Right lobe of liver (tissue), 6 donors: Measurements from ENCODE around the gene TBC1D5. TPM values are rescaled to one million over a fixed set of nuclear protein-coding genes. Genes with fewer than 3 reads are reported as not detected.

Experiments
- ATAC-seq, 4 donors: fragments of 200-7000 bp; cut with Tn5 transposase; one replicate each; pipeline ENCODE4 v1.9.1; 2020; ENCODE audit warnings: mild to moderate bottlenecking in 4 of 4, moderate library complexity in 4 of 4
- DNase-seq, 3 donors: peaks; one replicate each; pipeline ENCODE4 v3.0.0-alpha.2; 2020
- H3K27ac ChIP-seq, 3 donors: fragments of 200-600 bp; one replicate each; pipeline ENCODE4 v1.8.0; 2022
- H3K27me3 ChIP-seq, 2 donors: fragments of 200-600 bp; one replicate each; pipeline ENCODE4 v1.8.0; 2022
- H3K36me3 ChIP-seq, 4 donors: fragments of 200-600 bp; sonication (generic) in 1 of 4; one replicate each; pipeline versions ENCODE4 v1.5.1 to v1.8.0; 2017 to 2022; ENCODE audit warnings: control low read depth in 1 of 4
- H3K4me1 ChIP-seq, 4 donors: fragments of 200-600 bp; sonication (generic) in 1 of 4; one replicate each; pipeline versions ENCODE4 v1.5.1 to v1.8.0; 2017 to 2022; ENCODE audit warnings: control low read depth in 1 of 4
- H3K4me3 ChIP-seq, 3 donors: fragments of 200-600 bp; one replicate each; pipeline ENCODE4 v1.8.0; 2022
- H3K9me3 ChIP-seq, 4 donors: fragments of 200-600 bp; sonication (generic) in 1 of 4; one replicate each; pipeline versions ENCODE4 v1.5.1 to v1.8.0; 2017 to 2022; ENCODE audit warnings: control low read depth in 1 of 4
- CTCF ChIP-seq, 4 donors: fragments of 200-600 bp in 3 of 4; fragments of 450-650 bp in 1 of 4; IDR thresholded peaks; one replicate each; pipeline versions ENCODE4 v1.5.1 to v1.8.0; 2016 to 2022; ENCODE audit warnings: antibody characterized with exemption in 4 of 4, mild to moderate bottlenecking in 2 of 4
- POLR2A ChIP-seq: fragments of 450-650 bp; IDR thresholded peaks from one replicate; pipeline ENCODE4 v1.6.1; 2017; ENCODE audit warnings: antibody characterized with exemption, mild to moderate bottlenecking
- WGBS: methylation state at CpG from one replicate; pipeline ENCODE4 v1.1.6; 2018; ENCODE audit warnings: low coverage, low lambda C conversion rate; ENCODE audit not compliant: insufficient coverage; ENCODE audit errors: missing lambda C conversion rate; 5-methylcytosine and 5-hydroxymethylcytosine counted together
- intact Hi-C, 2 donors: fragments of 100-400 bp; cut with DNase I; formaldehyde crosslinking; loops; one replicate each; pipeline versions ENCODE4 v1.11.2 to v1.14.1; 2022
- total RNA-seq, 6 experiments: library from RNA; depleted of rRNA in 2 of 6; stranded (reverse); fragments of >200 nt in 2 of 6; fragmentation: NEBNext Ultra II Directional in 3 of 6; extraction: Animal tissue kit (Norgen Biotek cat#: 25700) in 3 of 6; gene quantifications; one replicate each; pipeline versions ENCODE4 v1.1.0 to v1.2.4, GENCODE V29; 2016 to 2023
- donor health status: DM: no; HTN: yes; CAD: no.
- donor health status: DM: no; HTN: no; CAD: no.
- donor health status: DM: no; HTN: no; CAD: no.
- donor health status: DM: no; HTN: yes; CAD: no.
- donor health status: DM: no; HTN: yes; CAD: no.

TBC1D5 gene
- total RNA-seq, 6 experiments from 2014 or later = 21.5 to 33.4 (median 27.7) TPM

DNA sequence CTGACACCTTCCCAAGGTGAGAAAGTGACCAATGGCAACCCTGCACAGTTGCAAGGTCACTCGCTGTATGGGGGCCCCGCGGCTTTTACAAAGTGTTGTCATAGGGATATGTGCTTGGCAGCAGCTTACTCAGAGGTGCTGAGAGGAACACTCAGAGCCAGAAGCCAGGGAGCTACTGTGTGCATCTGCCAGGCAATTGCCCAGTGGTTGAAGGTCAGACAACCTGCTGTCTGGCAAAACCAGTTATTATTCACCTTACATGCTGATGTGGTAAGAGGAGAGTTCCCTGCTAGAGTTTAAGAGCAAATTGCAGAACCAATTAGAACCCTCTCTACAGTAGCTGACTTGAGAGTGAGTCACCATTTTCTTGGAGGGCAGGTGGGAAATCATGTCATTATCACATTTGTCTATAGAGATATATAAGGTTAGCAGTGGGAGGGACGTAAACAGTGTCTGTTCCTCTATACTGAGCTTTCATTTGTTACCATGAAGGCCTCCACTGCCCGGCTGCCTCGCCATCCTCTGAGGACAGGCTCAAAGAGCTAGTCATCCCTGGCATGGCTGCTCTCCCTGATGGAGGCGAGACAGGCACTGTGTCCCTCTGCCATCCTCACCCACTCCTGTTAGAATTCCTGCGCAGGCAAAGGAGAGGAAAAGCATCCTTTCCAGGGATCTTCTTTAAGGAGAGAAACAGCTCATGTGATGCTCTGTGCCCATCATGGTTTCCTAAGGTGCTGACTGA lies 583.3 kb downstream of the TBC1D5 start:
- DNase-seq = no peak
- Histone ChIP-seq H3K4me3 (no peak overlapping the region), H3K36me3 (peaks cover 0 to 14% (median 2%) of the 10 kb centered on the region in 4 donors), H3K9me3 (no peaks in the 10 kb centered on the region), H3K27me3 (no peaks in the 10 kb centered on the region), H3K4me1 (no peaks in the 10 kb centered on the region), H3K27ac (no peak overlapping the region)
- no peak for ATAC-seq
- WGBS = 94% methylated on average over 6 of the region's 8 CpGs
- TF ChIP-seq POLR2A (no peak), CTCF (IDR thresholded peaks at IDR 0.05) (no peak)
- intact Hi-C loops = no loop called here

DNA sequence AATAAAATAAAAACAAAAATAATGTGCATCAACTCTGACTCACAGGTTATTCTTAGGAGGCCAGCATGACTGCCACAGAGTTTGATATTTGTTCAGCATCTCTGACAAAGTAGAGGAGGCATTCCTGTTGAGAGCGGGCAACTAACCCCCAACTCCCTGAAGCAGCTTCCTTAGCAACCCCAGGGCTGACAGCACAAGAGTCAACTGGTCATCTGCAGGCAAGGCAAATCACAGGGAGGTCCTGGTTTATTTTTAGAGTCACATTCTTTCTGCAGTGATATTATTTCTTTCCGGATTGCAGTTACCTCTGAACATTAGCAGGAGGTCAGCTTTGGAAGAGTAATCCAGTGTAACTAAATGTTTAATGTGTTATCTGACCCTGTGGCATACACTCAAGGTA lies 584.7 kb downstream of the TBC1D5 start:
- no peaks in the 10 kb centered on the region for H3K27me3 ChIP-seq
- DNase-seq (no peak), ATAC-seq (no peak)
- no peak for TF ChIP-seq CTCF (IDR thresholded peaks at IDR 0.05)
- no peak for TF ChIP-seq POLR2A
- WGBS = 89% methylated on average over 1 of the region's 2 CpGs
- no peak overlapping the region for H3K27ac ChIP-seq
- H3K9me3 ChIP-seq = peaks cover 0 to 6% (median 0%) of the 10 kb centered on the region in 4 donors
- no peaks in the 10 kb centered on the region for H3K4me1 ChIP-seq
- H3K36me3 ChIP-seq = peaks cover 0 to 14% (median 4%) of the 10 kb centered on the region in 4 donors
- no peak overlapping the region for H3K4me3 ChIP-seq
- intact Hi-C loops = no loop called here

- no peak for DNase-seq
- no peak for ATAC-seq
These were observed 585.6 kb downstream of the TBC1D5 start for GRCh38 chr3:17156864-17157263.

GRCh38 chr3:17155951-17156350 lies 586.5 kb downstream of the TBC1D5 start:
- TF ChIP-seq CTCF (IDR thresholded peaks at IDR 0.05) (no peak), POLR2A (no peak)
- Histone ChIP-seq H3K27me3 (no peaks in the 10 kb centered on the region), H3K4me3 (no peak overlapping the region), H3K27ac (no peak overlapping the region), H3K36me3 (peaks cover 0 to 14% (median 3%) of the 10 kb centered on the region in 4 donors), H3K9me3 (peaks cover 0 to 6% (median 0%) of the 10 kb centered on the region in 4 donors), H3K4me1 (no peaks in the 10 kb centered on the region)
- ATAC-seq = no peak
- intact Hi-C loops = no loop called here
- DNase-seq = no peak
- no CpG with 5 or more reads among the region's 1 CpG for WGBS

More at GRCh38 chr3:17156864-17157263, 585.6 kb downstream of the TBC1D5 start:
- intact Hi-C loops = no loop called here
- H3K9me3 ChIP-seq = peaks cover 0 to 6% (median 0%) of the 10 kb centered on the region in 4 donors
- peaks cover 0 to 14% (median 4%) of the 10 kb centered on the region in 4 donors for H3K36me3 ChIP-seq
- no peak overlapping the region for H3K4me3 ChIP-seq
- no peak for TF ChIP-seq POLR2A
- TF ChIP-seq CTCF (IDR thresholded peaks at IDR 0.05) = no peak
- H3K27ac ChIP-seq = no peak overlapping the region
- H3K27me3 ChIP-seq = no peaks in the 10 kb centered on the region
- WGBS = 93% methylated on average over 7 of the region's 10 CpGs
- H3K4me1 ChIP-seq = no peaks in the 10 kb centered on the region
